RWPE1 (cell line): ENCODE results near the gene SLC9A9.

Experiments used
- CTCF ChIA-PET: fragments of 350-600 bp; sonication (Branson Sonifier 250); formaldehyde crosslinking; extraction: SDS; loops from one replicate; lab custom pipeline; 2021; lab: Yijun Ruan, JAX
- POLR2A ChIA-PET: fragments of 400-600 bp; formaldehyde crosslinking; extraction: SDS; loops from one replicate; lab custom pipeline; 2020; ENCODE audit warnings: antibody characterized with exemption; ENCODE audit not compliant: low non-redundant PET; lab: Yijun Ruan, JAX
- DNase-seq: peaks from one replicate; pipeline ENCODE4 v3.0.0; 2012; ENCODE audit warnings: low spot score
- H3K27ac ChIP-seq: fragments of 450-650 bp; 2 replicates; pipeline ENCODE4 v1.5.1; 2017
- CTCF ChIP-seq: fragments of 450-650 bp; conservative IDR thresholded peaks from 2 replicates; pipeline ENCODE4 v1.5.1; 2017; ENCODE audit warnings: low read depth, mild to moderate bottlenecking

Gene SLC9A9

GRCh38 chr3:143849854-143850549 is 1.7 kb upstream of the SLC9A9 start:
- H3K27ac ChIP-seq, result peak overlapping the region; percentile 84
- peak; percentile 67 for DNase-seq
- POLR2A ChIA-PET, result no interaction called here
- no peak for TF ChIP-seq CTCF
- CTCF ChIA-PET, result interaction anchor here (0.5 to 0.7 kb wide), 2 partner anchors 9 to 54 kb away, joined by 3 read pairs; no protein-coding TSS in a partner anchor

GRCh38 chr3:143848704-143849103 is 436 bp upstream of the SLC9A9 start:
- ChIA-PET CTCF (no interaction called here), POLR2A (no interaction called here)
- no peak for TF ChIP-seq CTCF
- no peak overlapping the region for H3K27ac ChIP-seq
- DNase-seq, result no peak

- no peak for TF ChIP-seq CTCF
- ChIA-PET CTCF (no interaction called here), POLR2A (no interaction called here)
- H3K27ac ChIP-seq, result no peak overlapping the region
- no peak for DNase-seq
Observed at GRCh38 chr3:143843587-143843986, 4.7 kb downstream of the SLC9A9 start.

GRCh38 chr3:143840636-143841035 is 7.6 kb downstream of the SLC9A9 start:
- ChIA-PET POLR2A (no interaction called here), CTCF (no interaction called here)
- no peak for TF ChIP-seq CTCF
- H3K27ac ChIP-seq, result no peak overlapping the region
- no peak for DNase-seq

- TF ChIP-seq CTCF, result no peak
- no peak for DNase-seq
- ChIA-PET CTCF (no interaction called here), POLR2A (no interaction called here)
- H3K27ac ChIP-seq, result no peak overlapping the region
Observed at GRCh38 chr3:143839980-143840379, 8.3 kb downstream of the SLC9A9 start.

GRCh38 chr3:143837076-143837475 is 11.2 kb downstream of the SLC9A9 start:
- DNase-seq, result no peak
- TF ChIP-seq CTCF, result no peak
- no peak overlapping the region for H3K27ac ChIP-seq
- ChIA-PET CTCF (no interaction called here), POLR2A (no interaction called here)
